ENCODE measurements around the gene PLP2.
A peak's percentile ranks its signal among the peaks of the same experiment; 100 is the strongest.

Gene PLP2

GRCh38 chrX:49209434-49210251 is 37.9 kb downstream of the PLP2 start:
- DNase-seq = peak in 1 of 2 donors; percentile 8

GRCh38 chrX:49210406-49210805 is 38.7 kb downstream of the PLP2 start:
- DNase-seq = no peak

GRCh38 chrX:49211074-49211473 is 39.4 kb downstream of the PLP2 start:
- DNase-seq = no peak

GRCh38 chrX:49212209-49212608 is 40.5 kb downstream of the PLP2 start:
- DNase-seq = no peak

GRCh38 chrX:49212861-49213260 is 41.2 kb downstream of the PLP2 start:
- no peak for DNase-seq

GRCh38 chrX:49214416-49214815 is 42.7 kb downstream of the PLP2 start:
- no peak for DNase-seq

- no peak for DNase-seq
These were observed 43.4 kb downstream of the PLP2 start for GRCh38 chrX:49214996-49215526.

GRCh38 chrX:49220100-49220499 is 48.4 kb downstream of the PLP2 start:
- DNase-seq = no peak

- no peak for DNase-seq
These were observed 50.2 kb downstream of the PLP2 start for GRCh38 chrX:49221868-49222267.
